PC-3 (cell line): ENCODE results near the gene NME7.

ENCODE experiments used
- EZH2 ChIP-seq: fragments of 300-600 bp; sonication (generic); IDR thresholded peaks from one replicate; pipeline ENCODE4 v1.6.1; 2017; ENCODE audit warnings: antibody characterized with exemption, mild to moderate bottlenecking, low read length; ENCODE audit not compliant: unreplicated experiment
- EZH2phosphoT487 ChIP-seq: fragments of 300-600 bp; sonication (generic); IDR thresholded peaks from 2 replicates; pipeline ENCODE4 v1.6.1; 2018; ENCODE audit warnings: mild to moderate bottlenecking, antibody characterized with exemption, low read length, borderline replicate concordance
- TF ChIP-seq, protein P1 (sequence below): fragments of 300-600 bp; sonication (generic); conservative IDR thresholded peaks from 2 replicates; pipeline ENCODE4 v1.5.1; 2017; ENCODE audit warnings: antibody characterized with exemption, low read depth, mild to moderate bottlenecking, low read length

DNA sequence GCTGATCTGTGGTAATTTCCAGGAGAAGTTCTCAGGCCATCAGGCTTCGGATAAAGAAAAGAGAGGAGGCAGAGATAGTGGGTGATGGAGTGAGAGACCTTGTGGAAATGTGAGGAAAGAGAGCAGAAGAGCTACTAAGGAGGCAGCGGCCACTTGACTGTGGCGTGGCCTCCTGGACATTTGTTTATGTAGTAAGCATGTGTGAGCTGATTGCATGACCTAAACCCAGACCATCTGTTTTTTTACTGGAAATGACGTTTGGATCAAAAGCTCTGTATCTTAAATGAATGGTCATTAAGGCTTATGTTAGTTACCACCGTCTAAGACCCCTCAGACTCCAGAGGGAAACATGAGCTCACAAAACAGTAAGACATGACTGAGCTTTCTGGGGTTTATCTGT lies 247.5 kb downstream of the NME7 start:
- TF ChIP-seq, protein P1, sequence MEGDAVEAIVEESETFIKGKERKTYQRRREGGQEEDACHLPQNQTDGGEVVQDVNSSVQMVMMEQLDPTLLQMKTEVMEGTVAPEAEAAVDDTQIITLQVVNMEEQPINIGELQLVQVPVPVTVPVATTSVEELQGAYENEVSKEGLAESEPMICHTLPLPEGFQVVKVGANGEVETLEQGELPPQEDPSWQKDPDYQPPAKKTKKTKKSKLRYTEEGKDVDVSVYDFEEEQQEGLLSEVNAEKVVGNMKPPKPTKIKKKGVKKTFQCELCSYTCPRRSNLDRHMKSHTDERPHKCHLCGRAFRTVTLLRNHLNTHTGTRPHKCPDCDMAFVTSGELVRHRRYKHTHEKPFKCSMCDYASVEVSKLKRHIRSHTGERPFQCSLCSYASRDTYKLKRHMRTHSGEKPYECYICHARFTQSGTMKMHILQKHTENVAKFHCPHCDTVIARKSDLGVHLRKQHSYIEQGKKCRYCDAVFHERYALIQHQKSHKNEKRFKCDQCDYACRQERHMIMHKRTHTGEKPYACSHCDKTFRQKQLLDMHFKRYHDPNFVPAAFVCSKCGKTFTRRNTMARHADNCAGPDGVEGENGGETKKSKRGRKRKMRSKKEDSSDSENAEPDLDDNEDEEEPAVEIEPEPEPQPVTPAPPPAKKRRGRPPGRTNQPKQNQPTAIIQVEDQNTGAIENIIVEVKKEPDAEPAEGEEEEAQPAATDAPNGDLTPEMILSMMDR: no peak
- no peak for TF ChIP-seq EZH2phosphoT487
- TF ChIP-seq EZH2: no peak
